Type B pancreatic cell (in vitro differentiated cells): ENCODE results near the gene EVA1B. TPM values are rescaled to one million over a fixed set of nuclear protein-coding genes. Genes with fewer than 3 reads are reported as not detected.

ENCODE experiments used
- DNase-seq: peaks from one replicate; pipeline ENCODE4 v3.0.0; 2021; ENCODE audit warnings: mixed read lengths; ENCODE audit not compliant: unreplicated experiment; ENCODE audit errors: extremely low spot score
- H3K27ac Mint-ChIP-seq: 2 replicates; pipeline ENCODE4 v1.8.0; 2021; ENCODE audit warnings: mild to moderate bottlenecking, mixed read lengths
- H3K27me3 Mint-ChIP-seq: 2 replicates; pipeline ENCODE4 v1.8.0; 2021; ENCODE audit warnings: mixed read lengths
- H3K36me3 Mint-ChIP-seq: 2 replicates; pipeline ENCODE4 v1.8.0; 2021; ENCODE audit warnings: mixed read lengths
- H3K4me1 Mint-ChIP-seq: one replicate; pipeline ENCODE4 v1.8.0; 2021; ENCODE audit warnings: mixed read lengths; ENCODE audit not compliant: unreplicated experiment
- H3K4me3 Mint-ChIP-seq: 2 replicates; pipeline ENCODE4 v1.8.0; 2021; ENCODE audit warnings: mild to moderate bottlenecking, mixed read lengths
- H3K9me3 Mint-ChIP-seq: 2 replicates; pipeline ENCODE4 v1.8.0; 2021; ENCODE audit warnings: mixed read lengths
- CTCF ChIP-seq: fragments of 200-600 bp; sonication (generic); conservative IDR thresholded peaks from 2 replicates; pipeline ENCODE4 v1.5.0; 2021; ENCODE audit warnings: antibody characterized with exemption, mild to moderate bottlenecking
- total RNA-seq: library from RNA; stranded (reverse); gene quantifications from 2 replicates; pipeline ENCODE4 v1.2.1, GENCODE V29; 2021; ENCODE audit warnings: low replicate concordance

Gene EVA1B
- total RNA-seq, 1 donor from 2014 or later: 39.5 TPM

- Mint-ChIP-seq H3K27me3 (peaks cover 4% of the 10 kb centered on the region), H3K9me3 (no peaks in the 10 kb centered on the region), H3K4me3 (peak overlapping the region; percentile 87), H3K4me1 (peaks cover 22% of the 10 kb centered on the region), H3K27ac (peak overlapping the region; percentile 87), H3K36me3 (peaks cover 6% of the 10 kb centered on the region)
- TF ChIP-seq CTCF: no peak
- peak; percentile 89 for DNase-seq
Measured at GRCh38 chr1:36321119-36321951, 2.1 kb downstream of the EVA1B start.

GRCh38 chr1:36320767-36321118 lies 2.7 kb downstream of the EVA1B start:
- peaks cover 4% of the 10 kb centered on the region for H3K27me3 Mint-ChIP-seq
- no peak for DNase-seq
- H3K9me3 Mint-ChIP-seq: no peaks in the 10 kb centered on the region
- TF ChIP-seq CTCF: no peak
- peak overlapping the region; percentile 87 for H3K4me3 Mint-ChIP-seq
- H3K27ac Mint-ChIP-seq: peak overlapping the region; percentile 87
- H3K4me1 Mint-ChIP-seq: peaks cover 22% of the 10 kb centered on the region
- peaks cover 8% of the 10 kb centered on the region for H3K36me3 Mint-ChIP-seq

- H3K9me3 Mint-ChIP-seq: no peaks in the 10 kb centered on the region
- peaks cover 10% of the 10 kb centered on the region for H3K36me3 Mint-ChIP-seq
Measured at GRCh38 chr1:36320291-36320761, 3.1 kb downstream of the EVA1B start.

GRCh38 chr1:36309397-36309796 lies 14.0 kb downstream of the EVA1B start:
- Mint-ChIP-seq H3K4me1 (peaks cover 9% of the 10 kb centered on the region), H3K27ac (no peak overlapping the region), H3K4me3 (peak overlapping the region; percentile 21), H3K36me3 (peaks cover 15% of the 10 kb centered on the region), H3K9me3 (no peaks in the 10 kb centered on the region), H3K27me3 (peaks cover 2% of the 10 kb centered on the region)
- DNase-seq: no peak
- no peak for TF ChIP-seq CTCF

More at GRCh38 chr1:36320291-36320761, 3.1 kb downstream of the EVA1B start:
- Mint-ChIP-seq H3K4me3 (peak overlapping the region; percentile 87), H3K27ac (peak overlapping the region; percentile 87), H3K27me3 (peaks cover 4% of the 10 kb centered on the region), H3K4me1 (peaks cover 20% of the 10 kb centered on the region)
- TF ChIP-seq CTCF: no peak
- DNase-seq: no peak

GRCh38 chr1:36307601-36308330 lies 15.7 kb downstream of the EVA1B start:
- H3K36me3 Mint-ChIP-seq: peaks cover 23% of the 10 kb centered on the region
- peak overlapping the region; percentile 98 for H3K4me3 Mint-ChIP-seq
- no peak for TF ChIP-seq CTCF
- no peak for DNase-seq
- peaks cover 9% of the 10 kb centered on the region for H3K4me1 Mint-ChIP-seq
- peaks cover 2% of the 10 kb centered on the region for H3K27me3 Mint-ChIP-seq
- no peaks in the 10 kb centered on the region for H3K9me3 Mint-ChIP-seq
- no peak overlapping the region for H3K27ac Mint-ChIP-seq
